ENCODE results near the gene CCDC78. TPM values are rescaled to one million over a fixed set of nuclear protein-coding genes. Genes with fewer than 3 reads are reported as not detected.
"Not testable (repeated sequence)": the region's sequence is repeated elsewhere in the genome, so short reads cannot be mapped to it uniquely, and the experiment has no call there.

CCDC78 gene
- total RNA-seq, 1 donor from 2014 or later, result 0.20 TPM

DNA sequence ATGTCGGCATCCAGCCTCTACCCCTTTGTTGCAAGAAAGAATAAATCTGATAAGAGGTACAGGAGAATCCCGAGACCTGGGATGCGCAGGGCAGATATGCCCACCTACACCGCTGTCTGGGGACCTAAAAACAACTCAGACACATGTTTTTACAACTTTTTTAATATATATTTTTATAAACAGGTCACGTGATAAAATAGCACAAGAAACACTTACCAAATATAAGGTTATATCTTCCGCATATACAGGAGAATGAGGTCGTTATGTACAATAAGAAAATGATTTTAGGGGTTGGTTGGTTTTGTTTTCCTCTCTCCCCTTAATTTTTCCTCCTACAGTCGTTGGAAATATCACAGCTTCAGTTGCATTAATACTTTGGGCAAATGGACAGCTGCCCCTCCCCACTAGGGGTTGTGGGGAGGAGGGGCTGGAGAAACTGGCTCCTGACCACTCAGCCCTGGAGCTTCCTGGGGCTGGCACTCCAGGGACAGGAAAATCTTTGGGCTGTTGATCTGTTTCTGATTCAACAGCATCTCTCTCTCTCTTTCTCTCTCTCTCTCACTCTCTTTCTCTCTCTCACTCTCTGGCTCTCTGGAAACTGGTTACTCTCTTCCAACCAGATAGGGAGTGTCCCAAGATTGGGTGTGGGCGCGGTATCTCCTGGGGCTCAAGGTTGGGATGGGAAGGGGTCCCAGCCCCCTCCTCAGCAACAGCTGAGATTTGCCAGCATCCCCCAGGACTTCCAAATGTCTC, 33.7 kb downstream of the CCDC78 start:
- DNase-seq, result no peak

DNA sequence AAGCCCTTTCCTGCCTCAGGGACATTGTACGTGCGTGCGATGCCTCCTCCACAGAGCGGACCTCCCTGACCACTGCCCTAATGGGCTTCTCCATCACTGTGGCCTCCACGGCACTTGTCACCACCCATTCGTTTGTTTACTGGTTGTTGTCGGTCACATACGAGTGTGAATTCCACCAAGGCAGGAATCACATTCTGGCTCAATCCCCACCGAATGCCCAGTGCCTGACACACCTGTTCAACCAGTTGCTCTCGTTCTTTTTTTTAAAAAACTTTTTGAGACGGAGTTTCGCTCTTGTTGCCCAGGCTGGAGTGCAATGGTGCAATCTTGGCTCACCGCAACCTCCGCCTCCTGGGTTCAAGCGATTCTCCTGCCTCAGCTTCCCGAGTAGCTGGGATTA, 35.0 kb downstream of the CCDC78 start:
- not testable (repeated sequence) for DNase-seq

DNA sequence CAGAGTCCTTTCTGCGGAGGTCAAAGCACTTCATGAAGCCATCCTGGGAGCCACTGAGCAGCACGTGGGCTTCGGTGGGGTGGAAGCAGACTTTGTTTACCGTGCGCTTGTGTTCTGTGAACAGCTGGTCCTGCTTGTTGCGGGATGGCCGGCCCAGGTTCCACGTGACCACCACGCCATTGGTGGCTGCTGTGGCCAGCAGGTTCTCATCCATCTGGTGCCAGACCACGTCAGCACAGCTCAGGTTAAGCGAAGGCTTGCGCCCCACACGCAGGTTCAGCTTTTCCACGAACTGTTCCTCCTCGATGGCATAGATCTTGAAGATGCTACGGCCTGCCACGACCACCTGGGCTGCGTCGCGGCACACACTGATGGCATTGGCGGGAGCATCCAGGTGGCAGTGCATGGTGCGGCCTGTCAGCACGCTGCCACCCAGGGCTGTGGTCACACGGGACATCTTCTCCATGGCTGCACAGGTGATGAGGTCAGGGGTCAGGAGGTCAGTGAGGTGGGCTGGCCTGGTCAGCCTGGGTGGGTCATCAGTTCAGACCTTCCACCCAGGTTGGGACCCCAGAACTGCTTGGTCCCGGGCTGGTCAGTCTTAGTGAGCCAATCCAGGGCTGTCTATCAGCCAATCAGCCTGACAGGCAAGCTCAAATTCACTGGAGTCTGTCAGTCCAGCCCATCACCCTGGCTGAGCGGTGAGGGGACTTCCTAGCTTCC, 36.9 kb downstream of the CCDC78 start:
- no peak for DNase-seq

DNA sequence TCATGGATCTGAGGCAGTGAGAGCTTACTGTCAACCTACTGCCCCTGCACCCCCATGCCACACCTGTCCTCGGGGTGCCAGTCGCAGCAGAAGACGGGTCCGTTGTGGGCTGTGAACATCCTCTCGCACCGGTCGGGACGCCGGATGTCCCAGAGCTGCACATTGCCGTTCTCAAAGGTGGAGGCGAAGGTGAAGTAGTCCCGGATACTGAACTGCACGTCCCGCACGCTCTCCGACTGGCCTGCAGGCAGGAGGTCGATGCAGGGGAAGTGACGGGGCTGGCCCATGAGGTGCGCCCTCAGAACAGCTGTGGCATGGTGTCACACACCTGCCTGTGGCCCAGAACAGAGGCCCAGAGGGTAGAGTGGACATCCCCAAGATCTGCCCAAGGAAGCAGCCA, 38.7 kb downstream of the CCDC78 start:
- no peak for DNase-seq

DNA sequence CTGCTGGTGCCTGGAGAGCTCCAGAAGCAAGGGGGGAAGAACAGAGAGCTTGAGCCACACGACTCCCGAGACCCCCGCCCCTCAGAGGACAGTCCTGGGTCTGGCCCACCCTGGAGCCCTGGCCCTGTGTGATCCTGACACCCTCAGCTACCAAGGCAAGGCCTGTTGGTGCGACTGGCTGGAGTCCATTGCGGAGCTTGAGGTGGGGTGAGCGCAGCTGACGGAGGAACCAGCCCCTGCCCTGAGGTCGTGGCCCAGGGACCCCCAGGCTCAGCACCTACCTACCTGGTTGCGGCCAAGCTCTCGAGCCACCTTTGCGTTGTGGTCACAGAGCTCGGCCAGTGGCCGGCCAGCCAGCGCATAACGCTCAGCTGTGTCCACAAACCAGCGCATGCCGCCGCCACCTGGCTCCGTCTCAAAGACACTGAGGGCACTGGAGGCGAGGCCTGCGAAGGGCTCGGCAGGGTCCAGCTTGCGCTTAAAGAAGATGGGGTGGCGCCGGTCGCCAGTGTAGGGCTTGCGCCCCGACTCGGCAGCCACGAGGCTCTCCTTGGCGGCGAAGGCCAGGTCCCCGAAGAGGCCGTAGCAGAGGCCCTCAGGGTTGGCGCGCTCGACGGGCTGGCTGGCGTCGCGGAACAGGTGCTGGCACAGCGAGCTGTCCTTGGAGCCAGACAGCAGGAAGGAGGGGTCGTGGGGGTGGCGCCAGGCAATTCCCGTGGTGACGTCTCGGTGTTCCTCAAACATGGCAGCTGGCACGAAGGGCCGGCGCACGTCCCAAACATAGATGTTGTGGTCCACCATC, 39.6 kb downstream of the CCDC78 start:
- no peak for DNase-seq

DNA sequence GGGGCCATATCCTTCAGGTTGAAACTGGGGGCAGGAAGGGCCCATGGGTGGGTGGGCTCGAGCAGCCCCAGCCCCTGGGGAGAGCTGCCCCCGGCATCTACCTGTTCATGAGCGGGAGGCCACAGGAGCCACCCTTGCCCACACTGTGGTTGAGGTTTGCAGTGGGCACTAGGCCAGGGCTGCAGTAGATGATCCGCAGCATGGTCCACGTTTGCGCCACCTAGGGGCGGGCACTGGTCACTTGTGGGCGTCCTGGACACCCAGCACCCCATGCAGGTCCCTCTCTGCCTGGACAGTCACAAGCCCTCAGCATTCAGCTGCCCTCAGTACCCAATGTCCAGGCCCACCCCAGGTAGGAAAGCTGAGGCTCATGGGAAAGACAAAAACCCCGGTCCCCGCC, 40.3 kb downstream of the CCDC78 start:
- DNase-seq, result no peak

DNA sequence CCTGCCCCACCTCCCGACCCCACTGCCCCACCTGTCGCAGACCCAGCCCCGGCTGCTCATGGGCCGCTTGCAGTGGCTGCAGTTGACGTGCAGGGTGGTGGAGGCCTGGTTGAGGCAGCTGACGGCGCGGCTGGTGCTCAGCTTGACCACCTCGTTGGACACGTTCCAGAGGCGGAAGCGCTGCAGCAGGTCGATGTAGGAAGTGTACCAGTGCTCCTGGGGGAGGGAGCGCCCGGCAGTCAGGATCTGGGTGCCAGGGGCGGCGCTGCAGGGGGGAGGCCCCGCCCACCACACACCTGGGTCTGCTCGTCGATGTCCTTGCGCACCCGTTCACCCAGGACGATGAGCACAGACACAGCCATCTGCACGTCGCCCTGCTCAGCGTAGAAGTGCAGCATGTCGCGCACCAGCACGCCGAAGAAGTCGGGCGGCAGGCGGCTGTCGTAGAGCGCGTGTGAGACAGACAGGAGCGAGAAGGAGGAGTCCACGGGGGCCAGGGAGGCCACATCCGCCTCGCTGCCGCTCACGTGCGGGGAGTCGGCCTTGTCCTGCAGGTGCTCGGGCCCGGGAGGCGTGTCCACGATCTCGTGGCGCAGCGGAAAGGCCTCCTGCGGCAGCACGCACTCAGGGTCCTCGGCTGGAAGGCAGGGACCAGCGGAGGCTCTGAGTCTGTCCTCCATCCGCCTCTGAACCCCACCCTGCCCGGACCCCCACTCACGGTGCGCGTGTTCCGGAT, 41.1 kb downstream of the CCDC78 start:
- DNase-seq, result no peak

DNA sequence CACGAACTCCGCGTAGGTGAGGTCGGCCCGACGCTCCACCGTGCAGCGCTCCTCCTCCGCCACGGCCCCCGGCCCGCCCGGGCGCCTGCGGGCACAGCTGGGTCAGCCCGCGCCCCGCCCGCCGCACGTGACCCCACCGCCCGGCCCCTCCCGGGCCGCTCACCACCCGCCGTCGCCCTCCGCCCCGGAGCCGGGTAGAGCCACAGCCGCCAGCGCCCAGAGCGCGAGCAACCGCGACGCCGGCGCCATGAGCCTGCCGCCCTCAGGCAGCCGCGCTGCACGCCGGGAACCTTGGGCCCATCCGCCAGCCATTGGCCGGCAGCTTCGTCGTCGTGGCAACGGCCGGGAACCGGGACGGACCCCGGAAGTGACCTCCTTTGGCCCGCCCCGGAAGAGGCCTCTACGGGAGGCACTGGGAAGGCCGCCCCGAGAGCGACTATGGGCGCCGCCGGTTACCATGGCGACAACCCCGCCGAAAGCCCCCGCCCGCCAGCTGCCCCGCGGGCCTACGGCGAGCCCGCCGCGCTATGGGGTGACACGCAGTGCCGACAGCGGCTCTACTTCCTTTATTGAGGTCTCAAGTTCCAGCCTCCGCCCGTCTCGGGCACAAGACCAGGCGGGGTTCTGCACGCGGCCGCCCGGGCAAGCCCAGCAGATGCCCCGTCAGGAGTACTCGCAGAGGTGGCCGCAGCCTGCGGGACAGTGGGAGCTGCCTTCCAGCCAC, 42.0 kb downstream of the CCDC78 start, which contains the start of gene JMJD8:
JMJD8 (minus strand) TSS at position 264 of the 724 bp plus-strand sequence; CDS start at position 249, 15 bp downstream.
- DNase-seq, result peak; percentile 93

DNA sequence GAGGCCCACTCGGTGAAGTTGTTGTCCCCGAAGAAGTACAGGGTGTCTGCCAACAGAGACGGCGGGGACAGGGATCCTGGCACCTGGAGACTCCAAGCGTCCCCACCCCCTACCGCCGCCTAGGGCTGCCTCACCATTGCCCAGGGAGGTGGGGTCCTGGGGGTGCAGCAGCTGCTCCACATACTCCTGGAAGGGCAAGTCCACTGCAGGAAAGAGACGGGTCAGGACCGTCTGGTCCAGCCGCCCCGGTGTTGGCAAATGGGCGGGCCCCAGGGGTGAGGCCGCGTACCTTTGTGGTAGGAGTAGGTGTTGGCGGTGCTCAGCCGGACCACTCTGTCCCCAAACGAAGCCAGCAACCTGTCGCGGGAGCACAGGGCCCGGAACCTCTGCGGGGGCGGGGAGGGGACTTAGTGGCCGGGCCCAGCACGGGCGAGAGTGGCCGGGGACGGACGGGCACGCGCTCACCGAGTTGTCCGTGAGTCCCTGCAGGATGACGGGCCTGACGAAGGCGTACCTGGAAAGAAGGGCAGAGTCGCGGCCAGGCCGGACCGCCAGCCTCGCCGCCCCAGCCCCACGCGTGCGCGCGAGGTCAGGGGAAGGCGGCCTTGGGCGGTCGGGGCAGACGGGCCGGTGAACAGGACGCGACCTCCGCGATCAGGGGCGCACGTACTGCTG, 42.7 kb downstream of the CCDC78 start:
- DNase-seq, result no peak

DNA sequence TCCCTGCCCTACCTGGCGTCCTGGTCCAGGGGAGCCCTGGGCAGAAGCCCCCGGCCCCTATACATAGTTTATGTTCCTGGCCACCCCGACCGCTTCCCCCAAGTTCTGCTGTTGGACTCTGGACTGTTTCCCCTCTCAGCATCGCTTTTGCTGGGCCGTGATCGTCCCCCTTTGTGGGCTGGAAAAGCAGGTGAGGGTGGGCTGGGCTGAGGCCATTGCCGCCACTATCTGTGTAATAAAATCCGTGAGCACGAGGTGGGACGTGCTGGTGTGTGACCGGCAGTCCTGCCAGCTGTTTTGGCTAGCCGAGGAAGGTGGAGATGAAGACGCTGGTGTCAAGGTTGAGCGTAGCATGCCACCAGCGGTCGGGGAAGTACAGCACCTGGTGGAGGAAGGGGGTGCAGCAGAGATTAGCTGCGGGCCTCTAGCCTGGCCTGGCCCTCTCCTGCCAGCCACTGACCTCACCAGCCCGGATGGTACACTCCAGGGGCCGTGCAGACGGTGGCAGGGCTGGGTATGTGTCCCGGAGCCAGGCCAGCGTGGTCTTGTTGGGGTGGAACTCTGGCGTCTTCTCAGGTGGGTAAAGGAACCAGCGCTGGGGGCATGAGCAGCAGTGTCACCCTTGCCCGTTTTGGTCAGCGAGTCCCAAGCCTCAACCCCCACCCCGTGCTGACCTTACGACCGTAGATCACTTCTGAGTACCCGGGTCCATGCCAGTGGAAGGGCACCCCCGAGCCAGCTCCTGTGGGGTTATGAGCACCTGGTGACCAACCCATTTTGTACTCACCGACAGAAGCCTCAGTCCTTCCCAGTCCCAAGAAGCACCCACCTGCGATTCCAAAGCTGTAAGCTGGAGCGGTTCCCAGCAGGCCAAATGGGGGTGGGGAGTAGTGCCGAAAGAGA, 43.5 kb downstream of the CCDC78 start:
- no peak for DNase-seq

DNA sequence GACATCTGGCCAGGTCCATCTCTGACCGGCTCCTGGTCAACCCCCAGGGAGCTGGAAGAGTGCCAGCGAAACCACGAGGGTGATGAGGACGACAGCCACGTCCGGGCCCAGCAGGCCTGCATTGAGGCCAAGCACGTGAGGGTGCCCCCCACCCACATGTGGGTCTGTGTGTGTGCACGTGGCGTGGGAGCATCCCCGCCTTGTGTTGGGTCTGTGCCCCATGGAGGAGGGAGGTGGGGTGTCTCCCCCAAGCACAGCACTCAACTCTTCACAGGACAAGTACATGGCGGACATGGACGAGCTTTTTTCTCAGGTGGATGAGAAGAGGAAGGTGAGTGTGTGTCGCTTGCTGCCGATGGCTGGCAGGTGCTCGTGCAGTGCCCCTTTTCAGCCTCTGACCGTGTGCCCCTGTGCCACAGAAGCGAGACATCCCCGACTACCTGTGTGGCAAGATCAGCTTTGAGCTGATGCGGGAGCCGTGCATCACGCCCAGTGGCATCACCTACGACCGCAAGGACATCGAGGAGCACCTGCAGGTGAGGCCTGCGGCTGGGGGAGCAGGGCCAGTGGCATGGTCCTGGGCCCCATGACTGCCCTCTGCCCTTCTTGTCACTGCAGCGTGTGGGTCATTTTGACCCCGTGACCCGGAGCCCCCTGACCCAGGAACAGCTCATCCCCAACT, 44.4 kb downstream of the CCDC78 start:
- DNase-seq, result no peak

DNA sequence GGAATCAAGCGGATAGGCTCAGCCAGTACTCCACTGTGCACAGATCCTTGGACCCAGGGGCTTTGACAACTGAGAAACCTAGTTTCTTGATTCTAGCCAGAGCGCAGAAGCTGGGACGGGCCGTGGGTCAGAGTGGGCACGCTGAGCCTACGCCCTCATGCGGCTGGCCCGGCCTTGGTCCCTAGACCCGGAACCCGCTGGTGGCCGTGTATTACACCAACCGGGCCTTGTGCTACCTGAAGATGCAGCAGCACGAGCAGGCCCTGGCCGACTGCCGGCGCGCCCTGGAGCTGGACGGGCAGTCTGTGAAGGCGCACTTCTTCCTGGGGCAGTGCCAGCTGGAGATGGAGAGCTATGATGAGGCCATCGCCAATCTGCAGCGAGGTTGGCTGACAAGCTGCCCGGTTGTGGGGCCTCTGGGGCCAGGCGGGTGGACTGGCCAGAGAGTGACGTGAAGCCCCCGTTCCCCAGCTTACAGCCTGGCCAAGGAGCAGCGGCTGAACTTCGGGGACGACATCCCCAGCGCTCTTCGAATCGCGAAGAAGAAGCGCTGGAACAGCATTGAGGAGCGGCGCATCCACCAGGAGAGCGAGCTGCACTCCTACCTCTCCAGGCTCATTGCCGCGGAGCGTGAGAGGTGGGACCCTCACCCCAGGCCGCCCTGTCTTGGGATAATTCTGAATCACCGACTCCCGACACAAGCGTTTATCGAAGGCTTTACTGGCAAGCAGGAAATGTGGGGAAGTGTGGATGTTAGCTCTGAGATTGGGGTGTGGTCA, 45.1 kb downstream of the CCDC78 start:
- no peak for DNase-seq

DNA sequence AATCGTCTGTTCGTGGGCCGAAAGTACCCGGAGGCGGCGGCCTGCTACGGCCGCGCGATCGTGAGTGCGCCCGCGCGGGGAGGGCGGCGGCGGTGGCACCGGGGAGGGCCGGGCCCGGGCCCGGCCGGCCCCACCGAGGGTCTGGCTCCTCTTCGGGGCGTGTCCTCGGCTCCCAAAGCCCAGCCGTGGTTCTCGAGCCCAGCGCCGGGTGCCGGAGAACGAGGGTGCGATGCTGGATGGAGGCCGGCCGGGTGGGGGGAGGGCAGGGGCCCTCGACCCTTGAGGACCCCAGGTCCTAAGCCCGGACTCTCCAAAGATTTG, 45.7 kb downstream of the CCDC78 start:
- DNase-seq, result no peak

DNA sequence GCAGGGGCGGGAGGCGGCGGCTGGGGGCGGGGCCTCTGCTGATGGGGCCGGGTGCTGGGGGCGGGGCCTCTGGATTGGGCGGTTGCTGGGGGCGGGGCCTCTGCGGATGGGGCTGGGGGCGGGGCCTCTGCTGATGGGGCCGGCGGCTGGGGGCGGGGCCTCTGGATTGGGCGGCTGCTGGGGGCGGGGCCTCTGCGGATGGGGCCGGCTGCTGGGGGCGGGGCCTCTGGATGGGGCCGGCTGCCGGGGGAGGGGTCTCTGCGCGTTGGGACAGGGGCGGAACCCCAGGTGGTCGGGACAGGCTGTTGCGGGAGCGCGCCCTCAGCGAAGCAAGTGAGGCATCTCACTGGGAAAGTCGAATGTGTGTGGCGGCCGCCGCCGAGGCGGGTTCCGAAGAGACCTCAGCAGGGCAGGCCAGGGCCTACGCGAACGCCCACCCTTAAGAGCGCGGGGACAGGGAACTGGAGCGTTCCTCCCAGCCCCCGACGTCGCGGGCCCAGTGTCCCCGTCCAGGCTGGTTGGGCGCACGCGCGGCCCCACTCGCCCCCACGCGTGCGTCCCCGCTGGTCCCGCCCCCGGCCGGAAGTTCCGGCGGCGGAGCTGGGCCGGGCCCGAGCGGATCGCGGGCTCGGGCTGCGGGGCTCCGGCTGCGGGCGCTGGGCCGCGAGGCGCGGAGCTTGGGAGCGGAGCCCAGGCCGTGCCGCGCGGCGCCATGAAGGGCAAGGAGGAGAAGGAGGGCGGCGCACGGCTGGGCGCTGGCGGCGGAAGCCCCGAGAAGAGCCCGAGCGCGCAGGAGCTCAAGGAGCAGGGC, 46.2 kb downstream of the CCDC78 start, which contains the start of gene STUB1:
STUB1 (plus strand) TSS at position 597 of the 811 bp plus-strand sequence; CDS start at position 713, 116 bp downstream.
- peak; percentile 84 for DNase-seq

DNA sequence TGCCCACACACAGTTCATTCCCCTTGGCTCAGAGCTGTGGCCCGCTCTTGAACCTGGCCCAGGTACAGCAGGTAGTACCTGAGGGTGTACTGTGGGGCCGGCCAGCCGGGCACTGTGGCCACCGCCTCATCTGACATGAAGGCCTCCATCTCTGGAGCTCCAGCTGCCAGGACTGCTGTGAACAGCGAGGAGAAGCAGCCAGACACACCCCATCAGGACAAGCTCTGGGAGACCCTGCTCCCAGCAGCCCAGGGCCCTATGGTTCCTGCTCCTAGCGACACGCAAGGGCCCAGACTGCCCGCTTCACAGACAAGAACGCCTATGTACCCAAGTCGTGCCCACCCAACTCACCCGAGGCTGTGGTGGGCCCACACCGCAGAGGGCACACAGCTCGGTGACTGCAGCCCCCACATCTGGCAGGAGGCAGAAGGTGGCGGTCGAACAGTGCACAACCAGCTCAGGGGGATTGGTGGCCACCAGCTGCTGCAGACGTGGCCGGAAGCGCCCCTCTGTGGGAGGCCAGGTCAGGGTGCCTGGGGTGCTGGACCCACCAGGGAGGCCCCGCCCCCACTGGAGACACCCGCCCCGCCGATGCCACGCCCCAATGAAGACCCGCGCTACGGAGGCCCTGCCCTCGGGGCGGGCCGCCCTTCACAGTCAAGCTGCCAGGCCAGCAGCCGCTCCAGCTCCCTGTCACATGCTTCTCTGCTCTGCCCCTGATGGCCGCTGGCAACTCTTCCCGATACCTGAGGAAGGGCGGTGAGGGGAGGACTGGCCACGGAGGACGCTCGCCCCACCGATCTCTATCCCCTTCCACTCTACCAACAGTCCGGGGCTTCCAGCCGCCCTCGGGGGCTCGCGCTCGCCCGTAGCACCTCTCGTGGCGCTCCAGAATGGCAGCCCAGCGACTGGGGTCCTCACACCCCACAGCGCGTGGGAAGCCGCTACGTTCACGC, 47.1 kb downstream of the CCDC78 start:
- DNase-seq, result peak; percentile 65

DNA sequence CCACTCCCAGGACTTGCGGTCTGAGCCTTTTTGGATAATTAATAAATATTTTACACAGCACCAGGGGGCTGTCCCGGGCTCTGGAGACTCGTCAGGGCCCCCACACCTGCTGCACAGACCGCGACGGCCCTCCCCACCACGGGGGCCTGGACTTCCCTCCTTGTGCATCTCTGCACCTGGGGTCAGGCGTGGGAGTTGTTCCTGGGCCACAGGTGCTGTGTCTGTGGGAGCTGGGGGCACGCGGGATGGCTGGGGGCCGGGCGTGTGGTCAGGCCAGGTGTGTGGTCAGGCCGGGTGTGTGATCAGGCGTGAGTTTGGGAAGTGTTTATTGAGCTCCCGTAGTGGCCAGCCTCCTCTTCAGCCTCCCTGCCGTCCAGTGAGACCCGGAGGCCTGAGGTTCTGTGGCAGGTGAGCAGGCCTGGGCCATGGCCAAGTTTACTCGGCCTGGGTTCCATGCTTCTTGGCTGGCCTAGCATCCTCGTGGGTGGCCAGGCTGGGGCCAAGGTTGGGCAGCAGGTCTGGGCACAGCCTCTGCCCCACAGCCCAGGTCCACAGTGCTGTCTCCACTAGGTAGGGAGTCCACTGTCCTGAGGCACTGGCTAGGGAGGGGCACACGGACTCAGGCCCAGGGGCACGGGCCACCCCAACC, 47.9 kb downstream of the CCDC78 start:
- no peak for DNase-seq
